ENCODE results near the gene KCNJ10.

KCNJ10 gene

DNA sequence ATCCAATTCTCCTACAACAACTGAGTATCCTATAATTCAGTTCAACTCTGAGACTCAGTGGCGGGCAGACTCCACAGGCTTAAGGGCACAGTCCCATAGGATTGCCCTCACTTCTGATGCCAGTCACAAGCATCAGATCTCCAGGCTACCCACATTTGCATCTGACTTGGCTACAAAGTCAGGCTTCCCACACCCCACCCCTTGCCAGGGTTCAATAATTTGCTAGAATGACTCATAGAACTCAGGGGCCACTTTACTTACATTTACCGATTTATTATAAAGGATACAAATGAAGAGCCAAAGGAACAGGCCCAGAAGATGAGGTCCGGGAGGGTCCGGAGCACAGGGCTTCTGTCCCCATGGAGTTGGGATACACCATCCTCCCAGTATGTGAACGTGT lies 80.0 kb downstream of the KCNJ10 start:
- H3K36me3 ChIP-seq (replicated peaks in 1 of 2; ENCODE audit: control insufficient read depth in 2 of 2, insufficient read depth in 2 of 2, low read length in 2 of 2) = no peaks in the 10 kb centered on the region
- H4K8ac ChIP-seq (ENCODE audit: low read depth, low read length) = no peak overlapping the region
- H3K4me3 ChIP-seq (ENCODE audit: low read length in 2 of 2) = no peak overlapping the region
- no peaks in the 10 kb centered on the region for H3K79me1 ChIP-seq (ENCODE audit: low read depth, low read length)
- H3K9me3 ChIP-seq (replicated peaks in 1 of 2; ENCODE audit: control insufficient read depth in 2 of 2, insufficient read depth in 1 of 2, low read depth in 1 of 2, low read length in 2 of 2) = no peaks in the 10 kb centered on the region
- no peak overlapping the region for H2AFZ ChIP-seq (ENCODE audit: low read length)
- H4K91ac ChIP-seq (ENCODE audit: low read depth, low read length, poor library complexity) = no peak overlapping the region
- H2BK5ac ChIP-seq (ENCODE audit: low read length) = no peak overlapping the region
- peaks cover 0 to 32% (median 0%) of the 10 kb centered on the region in 3 experiments for H3K27me3 ChIP-seq (ENCODE audit: control insufficient read depth in 3 of 3, insufficient read depth in 3 of 3, low read depth in 1 of 3, low read length in 3 of 3)
- H3K9ac ChIP-seq (ENCODE audit: low read depth, low read length, poor library complexity) = no peak overlapping the region
- no peak overlapping the region for H3K4ac ChIP-seq (ENCODE audit: low read length)
- H3K18ac ChIP-seq (ENCODE audit: low read length) = no peak overlapping the region
- no peak for DNase-seq (ENCODE audit: low spot score)
- H3K27ac ChIP-seq (replicated peaks; ENCODE audit: low read length) = no peak overlapping the region
- peaks cover 0 to 2% of the 10 kb centered on the region in 2 donors for H3K4me1 ChIP-seq (ENCODE audit: control insufficient read depth in 2 of 2, insufficient read depth in 1 of 2, low read depth in 1 of 2, low read length in 2 of 2)
- no peak overlapping the region for H3K14ac ChIP-seq (ENCODE audit: low read length)
- WGBS, 2 donors (ENCODE audit: extremely low coverage in 2 of 2, insufficient read length in 2 of 2, insufficient replicate concordance in 1 of 2) = no CpG with 5 or more reads among the region's 5 CpGs
- H2BK15ac ChIP-seq (ENCODE audit: low read length) = no peak overlapping the region
- no peak overlapping the region for H3K4me2 ChIP-seq (ENCODE audit: insufficient read depth, low read length, poor library complexity, severe bottlenecking)
- H2BK12ac ChIP-seq (ENCODE audit: low read length) = no peak overlapping the region
- no peak overlapping the region for H2AK5ac ChIP-seq (ENCODE audit: low read depth, low read length)
- H2BK120ac ChIP-seq (ENCODE audit: low read depth, low read length) = no peak overlapping the region
- H3K23ac ChIP-seq (ENCODE audit: low read depth, low read length, poor library complexity) = no peak overlapping the region

DNA sequence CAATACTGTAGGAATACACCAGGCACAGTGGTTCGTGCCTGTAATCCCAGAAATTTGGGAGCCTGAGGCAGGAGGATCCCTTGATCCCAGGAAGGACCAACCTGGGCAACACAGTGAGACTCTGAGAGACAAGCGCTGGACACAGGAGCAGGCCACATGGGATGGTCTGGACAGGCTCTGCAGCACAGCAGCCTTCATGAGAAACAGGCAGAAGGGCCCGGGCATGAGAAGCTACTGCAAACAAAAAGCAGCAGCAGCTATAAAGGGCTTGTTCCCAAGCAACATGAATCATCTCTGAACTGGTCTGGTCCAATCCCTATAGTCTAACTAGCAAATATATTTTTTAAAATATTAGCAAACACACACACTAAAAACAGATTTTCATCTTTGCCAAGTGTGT lies 80.4 kb downstream of the KCNJ10 start:
- H3K4me2 ChIP-seq (ENCODE audit: insufficient read depth, low read length, poor library complexity, severe bottlenecking) = no peak overlapping the region
- no peak overlapping the region for H2AK5ac ChIP-seq (ENCODE audit: low read depth, low read length)
- H2BK120ac ChIP-seq (ENCODE audit: low read depth, low read length) = no peak overlapping the region
- H3K18ac ChIP-seq (ENCODE audit: low read length) = no peak overlapping the region
- H3K79me1 ChIP-seq (ENCODE audit: low read depth, low read length) = no peaks in the 10 kb centered on the region
- H3K36me3 ChIP-seq (replicated peaks in 1 of 2; ENCODE audit: control insufficient read depth in 2 of 2, insufficient read depth in 2 of 2, low read length in 2 of 2) = no peaks in the 10 kb centered on the region
- peaks cover 0 to 2% of the 10 kb centered on the region in 2 donors for H3K4me1 ChIP-seq (ENCODE audit: control insufficient read depth in 2 of 2, insufficient read depth in 1 of 2, low read depth in 1 of 2, low read length in 2 of 2)
- no peak overlapping the region for H4K91ac ChIP-seq (ENCODE audit: low read depth, low read length, poor library complexity)
- no peak overlapping the region for H3K23ac ChIP-seq (ENCODE audit: low read depth, low read length, poor library complexity)
- H3K14ac ChIP-seq (ENCODE audit: low read length) = no peak overlapping the region
- no peak for DNase-seq (ENCODE audit: low spot score)
- no peaks in the 10 kb centered on the region for H3K9me3 ChIP-seq (replicated peaks in 1 of 2; ENCODE audit: control insufficient read depth in 2 of 2, insufficient read depth in 1 of 2, low read depth in 1 of 2, low read length in 2 of 2)
- no peak overlapping the region for H2BK12ac ChIP-seq (ENCODE audit: low read length)
- no peak overlapping the region for H2BK5ac ChIP-seq (ENCODE audit: low read length)
- peaks cover 0 to 32% (median 0%) of the 10 kb centered on the region in 3 experiments for H3K27me3 ChIP-seq (ENCODE audit: control insufficient read depth in 3 of 3, insufficient read depth in 3 of 3, low read depth in 1 of 3, low read length in 3 of 3)
- no CpG with 5 or more reads among the region's 3 CpGs for WGBS, 2 donors (ENCODE audit: extremely low coverage in 2 of 2, insufficient read length in 2 of 2, insufficient replicate concordance in 1 of 2)
- H3K4ac ChIP-seq (ENCODE audit: low read length) = no peak overlapping the region
- no peak overlapping the region for H3K27ac ChIP-seq (replicated peaks; ENCODE audit: low read length)
- no peak overlapping the region for H2BK15ac ChIP-seq (ENCODE audit: low read length)
- no peak overlapping the region for H3K9ac ChIP-seq (ENCODE audit: low read depth, low read length, poor library complexity)
- no peak overlapping the region for H2AFZ ChIP-seq (ENCODE audit: low read length)
- no peak overlapping the region for H4K8ac ChIP-seq (ENCODE audit: low read depth, low read length)
- H3K4me3 ChIP-seq (ENCODE audit: low read length in 2 of 2) = no peak overlapping the region

DNA sequence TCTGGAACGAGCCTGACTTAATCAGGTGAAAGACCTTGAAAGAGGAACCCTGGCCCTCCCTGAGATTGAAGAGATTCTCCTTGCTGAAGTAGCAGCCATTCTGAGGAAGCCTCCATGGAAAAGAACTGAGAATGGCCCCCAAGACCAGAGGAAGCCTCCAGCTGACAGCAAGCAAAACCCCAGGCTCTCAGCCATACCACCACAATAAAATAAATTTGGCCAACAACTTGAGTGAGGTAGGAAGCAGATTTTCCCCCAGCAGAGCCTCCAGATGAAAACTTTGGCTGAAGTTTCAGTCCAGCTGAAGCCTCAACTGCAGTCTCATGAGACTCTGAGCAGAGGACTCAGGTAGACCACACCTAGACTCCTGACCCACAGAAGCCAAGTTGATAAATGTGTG lies 82.0 kb downstream of the KCNJ10 start:
- Histone ChIP-seq H3K4me3 (ENCODE audit: low read length in 2 of 2) (no peak overlapping the region), H3K4me1 (ENCODE audit: control insufficient read depth in 2 of 2, insufficient read depth in 1 of 2, low read depth in 1 of 2, low read length in 2 of 2) (peaks cover 0 to 2% of the 10 kb centered on the region in 2 donors), H3K23ac (ENCODE audit: low read depth, low read length, poor library complexity) (no peak overlapping the region), H2BK5ac (ENCODE audit: low read length) (no peak overlapping the region), H2BK15ac (ENCODE audit: low read length) (no peak overlapping the region), H3K4me2 (ENCODE audit: insufficient read depth, low read length, poor library complexity, severe bottlenecking) (no peak overlapping the region), H2AK5ac (ENCODE audit: low read depth, low read length) (no peak overlapping the region), H2BK12ac (ENCODE audit: low read length) (no peak overlapping the region), H3K9ac (ENCODE audit: low read depth, low read length, poor library complexity) (no peak overlapping the region), H3K14ac (ENCODE audit: low read length) (no peak overlapping the region), H4K8ac (ENCODE audit: low read depth, low read length) (no peak overlapping the region), H3K79me1 (ENCODE audit: low read depth, low read length) (no peaks in the 10 kb centered on the region), H3K9me3 (replicated peaks in 1 of 2; ENCODE audit: control insufficient read depth in 2 of 2, insufficient read depth in 1 of 2, low read depth in 1 of 2, low read length in 2 of 2) (no peaks in the 10 kb centered on the region), H3K27ac (replicated peaks; ENCODE audit: low read length) (no peak overlapping the region), H3K18ac (ENCODE audit: low read length) (no peak overlapping the region), H2BK120ac (ENCODE audit: low read depth, low read length) (no peak overlapping the region), H4K91ac (ENCODE audit: low read depth, low read length, poor library complexity) (no peak overlapping the region), H2AFZ (ENCODE audit: low read length) (no peak overlapping the region), H3K36me3 (replicated peaks in 1 of 2; ENCODE audit: control insufficient read depth in 2 of 2, insufficient read depth in 2 of 2, low read length in 2 of 2) (no peaks in the 10 kb centered on the region), H3K27me3 (ENCODE audit: control insufficient read depth in 3 of 3, insufficient read depth in 3 of 3, low read depth in 1 of 3, low read length in 3 of 3) (peaks cover 0 to 38% (median 0%) of the 10 kb centered on the region in 3 experiments), H3K4ac (ENCODE audit: low read length) (no peak overlapping the region)
- no peak for DNase-seq (ENCODE audit: low spot score)
- no CpG with 5 or more reads among the region's 1 CpG for WGBS, 2 donors (ENCODE audit: extremely low coverage in 2 of 2, insufficient read length in 2 of 2, insufficient replicate concordance in 1 of 2)

DNA sequence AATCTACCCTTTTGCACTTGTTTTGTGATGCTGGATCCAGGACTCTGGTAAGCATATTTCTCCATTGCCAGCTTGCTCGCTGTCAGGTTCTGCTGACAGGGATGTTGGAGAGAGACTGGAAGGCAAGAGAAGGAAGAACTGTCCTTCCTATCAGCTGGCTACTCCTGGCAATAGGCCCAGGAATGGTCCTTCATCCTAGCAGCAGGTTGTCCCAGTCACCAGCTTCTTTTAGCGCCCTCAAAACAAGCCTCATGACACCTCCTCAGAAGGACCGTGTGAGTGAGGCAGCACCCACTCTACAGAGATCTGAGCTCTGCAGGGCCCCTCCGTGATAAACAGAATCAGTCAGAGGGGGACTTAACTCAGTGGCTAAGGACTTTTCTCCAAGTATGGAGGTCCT lies 82.8 kb downstream of the KCNJ10 start:
- H2AK5ac ChIP-seq (ENCODE audit: low read depth, low read length) = no peak overlapping the region
- no peak overlapping the region for H4K91ac ChIP-seq (ENCODE audit: low read depth, low read length, poor library complexity)
- H3K18ac ChIP-seq (ENCODE audit: low read length) = no peak overlapping the region
- H3K23ac ChIP-seq (ENCODE audit: low read depth, low read length, poor library complexity) = no peak overlapping the region
- H2AFZ ChIP-seq (ENCODE audit: low read length) = no peak overlapping the region
- no peak overlapping the region for H3K9ac ChIP-seq (ENCODE audit: low read depth, low read length, poor library complexity)
- no peak overlapping the region for H2BK15ac ChIP-seq (ENCODE audit: low read length)
- WGBS, 2 donors (ENCODE audit: extremely low coverage in 2 of 2, insufficient read length in 2 of 2, insufficient replicate concordance in 1 of 2) = no CpG with 5 or more reads among the region's 4 CpGs
- no peak overlapping the region for H4K8ac ChIP-seq (ENCODE audit: low read depth, low read length)
- no peaks in the 10 kb centered on the region for H3K79me1 ChIP-seq (ENCODE audit: low read depth, low read length)
- no peak for DNase-seq (ENCODE audit: low spot score)
- H2BK5ac ChIP-seq (ENCODE audit: low read length) = no peak overlapping the region
- peaks cover 0 to 36% (median 0%) of the 10 kb centered on the region in 3 experiments for H3K27me3 ChIP-seq (ENCODE audit: control insufficient read depth in 3 of 3, insufficient read depth in 3 of 3, low read depth in 1 of 3, low read length in 3 of 3)
- no peak overlapping the region for H3K4me3 ChIP-seq (ENCODE audit: low read length in 2 of 2)
- H3K36me3 ChIP-seq (replicated peaks in 1 of 2; ENCODE audit: control insufficient read depth in 2 of 2, insufficient read depth in 2 of 2, low read length in 2 of 2) = no peaks in the 10 kb centered on the region
- no peak overlapping the region for H3K14ac ChIP-seq (ENCODE audit: low read length)
- no peak overlapping the region for H2BK12ac ChIP-seq (ENCODE audit: low read length)
- H2BK120ac ChIP-seq (ENCODE audit: low read depth, low read length) = no peak overlapping the region
- H3K27ac ChIP-seq (replicated peaks; ENCODE audit: low read length) = no peak overlapping the region
- no peak overlapping the region for H3K4me2 ChIP-seq (ENCODE audit: insufficient read depth, low read length, poor library complexity, severe bottlenecking)
- H3K4me1 ChIP-seq (ENCODE audit: control insufficient read depth in 2 of 2, insufficient read depth in 1 of 2, low read depth in 1 of 2, low read length in 2 of 2) = peaks cover 0 to under 1% of the 10 kb centered on the region in 2 donors
- no peak overlapping the region for H3K4ac ChIP-seq (ENCODE audit: low read length)
- H3K9me3 ChIP-seq (replicated peaks in 1 of 2; ENCODE audit: control insufficient read depth in 2 of 2, insufficient read depth in 1 of 2, low read depth in 1 of 2, low read length in 2 of 2) = no peaks in the 10 kb centered on the region

All from neuronal stem cell (in vitro differentiated cells).